Liver (tissue), 9 donors: ENCODE results near the gene PLEKHN1. TPM values are rescaled to one million over a fixed set of nuclear protein-coding genes. Genes with fewer than 3 reads are reported as not detected.

Source experiments
- DNase-seq: peaks from one replicate; pipeline ENCODE4 v3.0.0-alpha.2; 2017; ENCODE audit warnings: low spot score
- H3K27ac ChIP-seq, 2 donors: one replicate each; pipeline ENCODE4 v1.7.0; 2013; ENCODE audit warnings: inconsistent platforms in 2 of 2, low read length in 2 of 2, control low read depth in 1 of 2, low read depth in 1 of 2, mild to moderate bottlenecking in 1 of 2
- H3K27me3 ChIP-seq, 4 donors: one replicate each; pipeline versions ENCODE4 v1.6.1 to v1.7.0; 2013; ENCODE audit warnings: low read length in 3 of 4, inconsistent platforms in 1 of 4, mild to moderate bottlenecking in 1 of 4, moderate library complexity in 1 of 4; ENCODE audit not compliant: control insufficient read depth in 4 of 4, insufficient read depth in 4 of 4
- H3K36me3 ChIP-seq, 4 donors: one replicate each; pipeline versions ENCODE4 v1.6.1 to v1.7.0; 2013; ENCODE audit warnings: low read length in 3 of 4, mild to moderate bottlenecking in 3 of 4, low read depth in 1 of 4, moderate library complexity in 1 of 4; ENCODE audit not compliant: control insufficient read depth in 4 of 4, insufficient read depth in 3 of 4
- H3K4me1 ChIP-seq, 4 donors: one replicate each; pipeline versions ENCODE4 v1.6.1 to v1.7.0; 2013; ENCODE audit warnings: low read length in 3 of 4, mild to moderate bottlenecking in 3 of 4, moderate library complexity in 1 of 4; ENCODE audit not compliant: control insufficient read depth in 4 of 4, insufficient read depth in 4 of 4
- H3K4me3 ChIP-seq, 3 donors: one replicate each; pipeline versions ENCODE4 v1.6.1 to v1.7.0; 2013; ENCODE audit warnings: low read length in 3 of 3, control low read depth in 1 of 3, low read depth in 1 of 3, mild to moderate bottlenecking in 1 of 3
- H3K9ac ChIP-seq, 2 donors: one replicate each; pipeline ENCODE4 v1.7.0; 2013; ENCODE audit warnings: low read length in 2 of 2, mild to moderate bottlenecking in 2 of 2, moderate library complexity in 2 of 2, control low read depth in 1 of 2, low read depth in 1 of 2
- H3K9me3 ChIP-seq, 4 donors: one replicate each; pipeline versions ENCODE4 v1.6.1 to v1.7.0; 2013; ENCODE audit warnings: low read length in 3 of 4; ENCODE audit not compliant: control insufficient read depth in 4 of 4
- ATF3 ChIP-seq: IDR thresholded peaks from 2 replicates; pipeline ENCODE4 v1.6.1; 2016; ENCODE audit warnings: antibody characterized with exemption
- CTCF ChIP-seq: fragments of 150-350 bp; IDR thresholded peaks from 2 replicates; pipeline ENCODE4 v1.5.1; 2017; ENCODE audit warnings: improper control_type of control experiment, low read depth, low read length; ENCODE audit not compliant: missing input control
- EGR1 ChIP-seq, 2 donors: IDR thresholded peaks; 2 replicates each; pipeline ENCODE4 v1.6.1; 2016 to 2018; ENCODE audit warnings: antibody characterized with exemption in 2 of 2, low read depth in 2 of 2
- FOXA1 ChIP-seq: IDR thresholded peaks from 2 replicates; pipeline ENCODE4 v1.6.1; 2016; ENCODE audit warnings: antibody characterized with exemption
- FOXA2 ChIP-seq: IDR thresholded peaks from 2 replicates; pipeline ENCODE4 v1.6.1; 2016; ENCODE audit warnings: antibody characterized with exemption
- GABPA ChIP-seq, 2 donors: IDR thresholded peaks in 1 of 2; conservative IDR thresholded peaks in 1 of 2; 2 replicates each; pipeline ENCODE4 v1.6.1; 2016; ENCODE audit warnings: antibody characterized with exemption in 2 of 2, mild to moderate bottlenecking in 1 of 2, moderate library complexity in 1 of 2
- HNF4A ChIP-seq, 2 donors: conservative IDR thresholded peaks; 2 replicates each; pipeline ENCODE4 v1.6.1; 2016; ENCODE audit warnings: antibody characterized with exemption in 2 of 2, mild to moderate bottlenecking in 2 of 2
- HNF4G ChIP-seq: IDR thresholded peaks from 2 replicates; pipeline ENCODE4 v1.6.1; 2016; ENCODE audit warnings: antibody characterized with exemption
- JUND ChIP-seq, 2 donors: IDR thresholded peaks; 2 replicates each; pipeline ENCODE4 v1.6.1; 2016; ENCODE audit warnings: antibody characterized with exemption in 2 of 2
- MAX ChIP-seq: IDR thresholded peaks from 2 replicates; pipeline ENCODE4 v1.6.1; 2016; ENCODE audit warnings: antibody characterized with exemption
- NR2F2 ChIP-seq: IDR thresholded peaks from 2 replicates; pipeline ENCODE4 v1.6.1; 2016; ENCODE audit warnings: antibody characterized with exemption
- RAD21 ChIP-seq, 2 donors: IDR thresholded peaks; 2 replicates each; pipeline ENCODE4 v1.6.1; 2016; ENCODE audit warnings: antibody characterized with exemption in 2 of 2, mild to moderate bottlenecking in 2 of 2
- REST ChIP-seq: IDR thresholded peaks from 2 replicates; pipeline ENCODE4 v1.6.1; 2016; ENCODE audit warnings: antibody characterized with exemption, mild to moderate bottlenecking
- RXRA ChIP-seq, 2 donors: IDR thresholded peaks; 2 replicates each; pipeline ENCODE4 v1.6.1; 2017 to 2018; ENCODE audit warnings: antibody characterized with exemption in 2 of 2, mild to moderate bottlenecking in 1 of 2
- SP1 ChIP-seq: IDR thresholded peaks from 2 replicates; pipeline ENCODE4 v1.6.1; 2018; ENCODE audit warnings: antibody characterized with exemption, mild to moderate bottlenecking
- TAF1 ChIP-seq: conservative IDR thresholded peaks from 2 replicates; pipeline ENCODE4 v1.6.1; 2016; ENCODE audit warnings: antibody characterized with exemption, mild to moderate bottlenecking
- YY1 ChIP-seq: IDR thresholded peaks from 2 replicates; pipeline ENCODE4 v1.6.1; 2016; ENCODE audit warnings: antibody characterized with exemption, mild to moderate bottlenecking
- ZBTB33 ChIP-seq: IDR thresholded peaks from 2 replicates; pipeline ENCODE4 v1.6.1; 2016; ENCODE audit warnings: antibody characterized with exemption
- WGBS: extraction: QIAGEN DNeasy Blood & Tissue Kit; methylation state at CpG from one replicate; pipeline ENCODE4 v1.1.7; 2013; 5-methylcytosine and 5-hydroxymethylcytosine counted together
- polyA plus RNA-seq, 2 donors: library from polyadenylated mRNA; stranded (reverse) in 1 of 2; unstranded in 1 of 2; fragments of 200-250 nt in 1 of 2; fragments of >200 nt in 1 of 2; fragmentation: Nextera tagmentation in 1 of 2; extraction: Ambion mirVana in 1 of 2; gene quantifications; one replicate each; pipeline versions ENCODE4 v1.2.1 to v1.2.3, GENCODE V29; 2013 to 2015
- total RNA-seq, 2 donors: library from RNA; depleted of rRNA; stranded (reverse); fragments of >200 nt; gene quantifications; one replicate each; pipeline ENCODE4 v1.2.3, GENCODE V29; 2014
- donor health status: healthy.
- donor health status: healthy.
- donor health status: healthy.
- donor health status: healthy.
- donor health status: healthy.

PLEKHN1 gene
- total and polyA plus RNA-seq, 4 donors, result 0.17 to 0.18 TPM; not detected in 2

- Histone ChIP-seq H3K4me3 (no peak overlapping the region), H3K27me3 (peaks cover 0 to 26% (median 2%) of the 10 kb centered on the region in 4 donors), H3K9ac (no peak overlapping the region), H3K4me1 (peaks cover 0 to 6% (median under 1%) of the 10 kb centered on the region in 4 donors), H3K36me3 (no peaks in the 10 kb centered on the region), H3K9me3 (no peaks in the 10 kb centered on the region), H3K27ac (no peak overlapping the region)
- TF ChIP-seq REST (no peak), YY1 (no peak), FOXA1 (no peak), RAD21 (IDR thresholded peaks at IDR 0.05) (no peak), ATF3 (no peak), EGR1 (IDR thresholded peaks at IDR 0.05; ENCODE audit: low read depth in 2 of 2) (no peak), RXRA (IDR thresholded peaks at IDR 0.05) (no peak), HNF4A (conservative IDR thresholded peaks at IDR 0.05) (no peak), CTCF (no peak), ZBTB33 (no peak), NR2F2 (no peak), TAF1 (no peak), SP1 (no peak), GABPA (IDR thresholded peaks at IDR 0.05 in 1 of 2, conservative IDR thresholded peaks at IDR 0.05 in 1 of 2) (no peak), FOXA2 (no peak), MAX (no peak), JUND (IDR thresholded peaks at IDR 0.05) (no peak), HNF4G (no peak)
- 83% methylated on average over 28 of the region's 28 CpGs for WGBS
- no peak for DNase-seq
Observed at GRCh38 chr1:973459-974292, 7.4 kb downstream of the PLEKHN1 start.
